SK-N-SH (cell line): ENCODE results near the gene PRSS36. TPM values are rescaled to one million over a fixed set of nuclear protein-coding genes. Genes with fewer than 3 reads are reported as not detected.

ENCODE experiments used
- CTCF ChIA-PET: fragments of 300-600, 350-600 bp; formaldehyde crosslinking; extraction: SDS; loops from one replicate; lab custom pipeline; 2021; lab: Yijun Ruan, JAX
- POLR2A ChIA-PET: fragments of 350-600 bp; sonication (Branson Sonifier 250); formaldehyde crosslinking; extraction: SDS; loops from one replicate; lab custom pipeline; 2020; ENCODE audit warnings: antibody characterized with exemption, inconsistent platforms; lab: Yijun Ruan, JAX
- DNase-seq: peaks from one replicate; pipeline ENCODE4 v3.0.0; 2012
- H2AFZ ChIP-seq: fragments of 200-600 bp; sonication (generic); 2 replicates; pipeline ENCODE4 v1.8.1; 2016; ENCODE audit warnings: antibody characterized with exemption, mild to moderate bottlenecking, low read depth
- H3F3A ChIP-seq: fragments of 200-600 bp; sonication (generic); replicated peaks from 2 replicates; pipeline ENCODE3; 2016; ENCODE audit warnings: antibody characterized with exemption, mild to moderate bottlenecking; ENCODE audit not compliant: insufficient read depth
- H3K27ac ChIP-seq, 2 experiments: fragments of 200-500 bp in 1 of 2; fragments of 200-600 bp in 1 of 2; sonication (Bioruptor generic) in 1 of 2; sonication (generic), shearing (Covaris generic) in 1 of 2; 2 replicates each; pipeline versions ENCODE4 v1.5.1 to v1.6.1; 2014 to 2016; ENCODE audit warnings: low read depth in 2 of 2, inconsistent platforms in 1 of 2, low read length in 1 of 2, mild to moderate bottlenecking in 1 of 2, mixed read lengths in 1 of 2
- H3K27me3 ChIP-seq: fragments of 200-600 bp; sonication (generic), shearing (Covaris generic); 2 replicates; pipeline ENCODE4 v1.6.1; 2016; ENCODE audit warnings: mixed run types; ENCODE audit not compliant: insufficient read depth
- H3K36me3 ChIP-seq, 2 experiments: fragments of 200-500 bp in 1 of 2; fragments of 200-600 bp in 1 of 2; sonication (Bioruptor generic) in 1 of 2; sonication (generic) in 1 of 2; replicated peaks in 1 of 2; 2 replicates each; pipeline versions ENCODE3 to v1.5.1; 2014 to 2016; ENCODE audit warnings: low read length in 1 of 2, mild to moderate bottlenecking in 1 of 2; ENCODE audit not compliant: insufficient read depth in 2 of 2, control insufficient read depth in 1 of 2
- H3K4me1 ChIP-seq, 2 experiments: fragments of 200-500 bp in 1 of 2; fragments of 200-600 bp in 1 of 2; sonication (Bioruptor generic) in 1 of 2; sonication (generic), shearing (Covaris generic) in 1 of 2; 2 replicates each; pipeline versions ENCODE4 v1.5.1 to v1.6.1; 2014 to 2016; ENCODE audit warnings: low read depth in 1 of 2, low read length in 1 of 2, mixed run types in 1 of 2; ENCODE audit not compliant: insufficient read depth in 2 of 2, control insufficient read depth in 1 of 2
- H3K4me2 ChIP-seq: fragments of 200-600 bp; sonication (generic), shearing (Covaris generic); 2 replicates; pipeline ENCODE4 v1.6.1; 2017; ENCODE audit warnings: mixed run types
- H3K4me3 ChIP-seq, 2 experiments: fragments of 200-500 bp in 1 of 2; fragments of 200-600 bp in 1 of 2; sonication (Bioruptor generic) in 1 of 2; sonication (generic), shearing (Covaris generic) in 1 of 2; 2 replicates each; pipeline versions ENCODE4 v1.5.1 to v1.8.1; 2014 to 2016; ENCODE audit warnings: low read depth in 2 of 2, inconsistent platforms in 1 of 2, low read length in 1 of 2, mild to moderate bottlenecking in 1 of 2, mixed read lengths in 1 of 2, moderate library complexity in 1 of 2
- H3K79me2 ChIP-seq: fragments of 200-600 bp; sonication (generic); 2 replicates; pipeline ENCODE4 v1.8.1; 2017; ENCODE audit warnings: mild to moderate bottlenecking; ENCODE audit not compliant: insufficient read depth
- H3K9ac ChIP-seq: fragments of 200-600 bp; sonication (generic); 2 replicates; pipeline ENCODE4 v1.6.1; 2017; ENCODE audit warnings: mixed run types
- H3K9me2 ChIP-seq: fragments of 200-600 bp; sonication (generic); 2 replicates; pipeline ENCODE4 v1.6.1; 2017; ENCODE audit warnings: mixed run types
- H3K9me3 ChIP-seq: fragments of 200-600 bp; sonication (generic); 2 replicates; pipeline ENCODE4 v1.6.1; 2017; ENCODE audit warnings: mixed run types, mild to moderate bottlenecking, moderate library complexity
- H4K20me1 ChIP-seq: fragments of 200-600 bp; sonication (generic); 2 replicates; pipeline ENCODE4 v1.6.1; 2017; ENCODE audit warnings: mild to moderate bottlenecking, mixed run types; ENCODE audit not compliant: insufficient read depth
- CTCF ChIP-seq: fragments of 200-600 bp; sonication (generic); IDR thresholded peaks from 2 replicates; pipeline ENCODE4 v1.6.1; 2017; ENCODE audit warnings: antibody characterized with exemption, mild to moderate bottlenecking, moderate library complexity
- PBX3 ChIP-seq: IDR thresholded peaks from 2 replicates; pipeline ENCODE4; 2012
- RCOR1 ChIP-seq: fragments of 150-350 bp; IDR thresholded peaks from 2 replicates; pipeline ENCODE4 v1.6.1; 2017; ENCODE audit warnings: antibody characterized with exemption, low read length
- TCF12 ChIP-seq: IDR thresholded peaks from 2 replicates; pipeline ENCODE4 v1.4.0; 2012
- TEAD4 ChIP-seq: IDR thresholded peaks from 2 replicates; pipeline ENCODE4 v1.4.0; 2012; ENCODE audit warnings: mild to moderate bottlenecking, borderline replicate concordance; ENCODE audit not compliant: insufficient read depth
- USF1 ChIP-seq: IDR thresholded peaks from 2 replicates; pipeline ENCODE4 v1.4.0; 2012; ENCODE audit warnings: low read depth, borderline replicate concordance
- USF2 ChIP-seq: fragments of 150-350 bp; IDR thresholded peaks from 2 replicates; pipeline ENCODE4 v1.6.1; 2017; ENCODE audit warnings: antibody characterized with exemption, low read length, low read depth, borderline replicate concordance
- WGBS: methylation state at CpG from one replicate; pipeline ENCODE4 v1.1.6; 2017; ENCODE audit warnings: low lambda C conversion rate; 5-methylcytosine and 5-hydroxymethylcytosine counted together
- polyA plus RNA-seq, 3 experiments: library from polyadenylated mRNA; depleted of rRNA; stranded (reverse); fragments of >200 nt; gene quantifications; 2 replicates each; pipeline ENCODE4 v1.2.3, GENCODE V29; 2012
- TF ChIP-seq, protein P1 (sequence below): IDR thresholded peaks from 2 replicates; pipeline ENCODE4 v1.4.0; 2012; ENCODE audit warnings: low read depth, borderline replicate concordance

PRSS36 gene
- polyA plus RNA-seq, 1 of the 3 experiments (the other 2 are of a cell fraction): 0.49 TPM

DNA sequence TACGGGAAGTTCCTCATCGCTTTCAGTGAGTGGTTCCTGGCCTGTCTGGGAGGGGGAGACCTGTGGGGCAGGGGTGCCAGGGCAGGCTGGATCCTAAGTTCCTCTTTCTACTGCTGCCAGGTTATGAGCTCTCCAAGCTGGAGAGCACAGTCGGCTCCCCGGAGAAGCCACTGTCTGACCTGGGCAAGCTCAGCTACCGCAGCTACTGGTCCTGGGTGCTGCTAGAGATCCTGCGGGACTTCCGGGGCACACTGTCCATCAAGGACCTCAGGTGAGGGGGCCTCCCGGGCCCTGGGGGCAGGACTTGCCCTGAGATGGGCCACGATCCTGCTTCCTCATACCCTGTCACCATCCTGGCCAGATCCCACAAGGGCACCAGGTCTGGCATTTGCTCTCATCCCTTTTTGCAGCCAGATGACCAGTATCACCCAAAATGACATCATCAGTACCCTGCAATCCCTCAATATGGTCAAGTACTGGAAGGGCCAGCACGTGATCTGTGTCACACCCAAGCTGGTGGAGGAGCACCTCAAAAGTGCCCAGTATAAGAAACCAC, 19.5 kb downstream of the PRSS36 start:
- Histone ChIP-seq H3K79me2 (no peaks in the 10 kb centered on the region), H3K9me3 (no peaks in the 10 kb centered on the region), H3K9ac (no peak overlapping the region), H3K4me1 (peaks cover 0 to 20% of the 10 kb centered on the region in 2 experiments; a peak in 1 of 4 replicates)
- TF ChIP-seq RCOR1: no peak
- TF ChIP-seq PBX3: no peak
- TF ChIP-seq CTCF: no peak
- TF ChIP-seq TEAD4: no peak
- TF ChIP-seq TCF12: no peak
- TF ChIP-seq, all 33 proteins: peak for 0
- DNase-seq: no peak
- Histone ChIP-seq H3K9me2 (no peaks in the 10 kb centered on the region), H3K4me2 (no peak overlapping the region), H3K27me3 (no peaks in the 10 kb centered on the region), H2AFZ (no peak overlapping the region), H3K4me3 (no peak overlapping the region), H3K36me3 (peaks cover 0 to 13% of the 10 kb centered on the region in 2 experiments), H3F3A (no peaks in the 10 kb centered on the region), H3K27ac (no peak overlapping the region), H4K20me1 (no peaks in the 10 kb centered on the region)
- ChIA-PET POLR2A (interaction anchor here (0.9 to 1.9 kb wide), 3 partner anchors 9 to 13 kb away, joined by 3 to 4 read pairs (median 4); partner anchors contain the start of gene KAT8), CTCF (interaction anchor here (3.9 kb wide), 1 partner anchor 12 kb away, joined by 17 read pairs; no protein-coding TSS in a partner anchor)
- 100% methylated on average over 3 of the region's 10 CpGs for WGBS

DNA sequence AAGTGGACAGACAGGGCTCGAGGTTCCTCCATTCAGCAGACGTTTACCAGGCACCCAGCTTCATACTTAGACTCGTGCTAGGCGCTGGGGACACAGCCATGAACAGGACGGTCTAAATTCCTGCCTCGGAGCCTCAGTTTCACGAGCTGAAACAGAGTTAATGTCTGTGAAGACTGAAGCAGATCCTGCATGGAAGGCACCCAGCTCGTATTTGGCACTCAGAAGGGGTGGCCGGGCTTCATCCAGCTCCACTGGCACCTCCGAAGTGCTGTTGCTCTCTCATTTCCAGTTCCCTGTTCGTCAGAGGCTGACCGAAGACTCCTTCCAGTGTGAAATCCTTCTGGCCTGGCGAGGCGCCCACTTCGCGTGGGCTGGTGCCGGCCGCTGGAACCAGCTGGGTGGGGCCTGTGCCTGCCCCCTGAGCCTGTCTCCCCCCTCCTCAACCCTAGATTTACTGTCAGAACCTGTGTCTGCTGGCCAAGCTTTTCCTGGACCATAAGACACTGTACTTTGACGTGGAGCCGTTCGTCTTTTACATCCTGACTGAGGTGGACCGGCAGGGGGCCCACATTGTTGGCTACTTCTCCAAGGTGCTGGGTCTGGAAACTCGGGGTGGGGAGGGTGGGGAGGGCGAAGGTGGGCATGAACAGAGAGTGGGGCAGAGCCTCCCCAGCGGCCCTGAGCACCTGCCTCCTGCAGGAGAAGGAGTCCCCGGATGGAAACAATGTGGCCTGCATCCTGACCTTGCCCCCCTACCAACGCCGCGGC, 20.1 kb downstream of the PRSS36 start:
- Histone ChIP-seq H3K27me3 (no peaks in the 10 kb centered on the region), H3K9me3 (no peaks in the 10 kb centered on the region), H3K9me2 (no peaks in the 10 kb centered on the region)
- WGBS: 85% methylated on average over 20 of the region's 29 CpGs
- ChIA-PET POLR2A (interaction anchor here (1.1 kb wide), 1 partner anchor 12 kb away, joined by 5 read pairs; the partner anchor contains the start of gene KAT8), CTCF (interaction anchor here (3.9 kb wide), 1 partner anchor 13 kb away, joined by 17 read pairs; no protein-coding TSS in a partner anchor)
- no peak for TF ChIP-seq USF2
- TF ChIP-seq, protein P1, sequence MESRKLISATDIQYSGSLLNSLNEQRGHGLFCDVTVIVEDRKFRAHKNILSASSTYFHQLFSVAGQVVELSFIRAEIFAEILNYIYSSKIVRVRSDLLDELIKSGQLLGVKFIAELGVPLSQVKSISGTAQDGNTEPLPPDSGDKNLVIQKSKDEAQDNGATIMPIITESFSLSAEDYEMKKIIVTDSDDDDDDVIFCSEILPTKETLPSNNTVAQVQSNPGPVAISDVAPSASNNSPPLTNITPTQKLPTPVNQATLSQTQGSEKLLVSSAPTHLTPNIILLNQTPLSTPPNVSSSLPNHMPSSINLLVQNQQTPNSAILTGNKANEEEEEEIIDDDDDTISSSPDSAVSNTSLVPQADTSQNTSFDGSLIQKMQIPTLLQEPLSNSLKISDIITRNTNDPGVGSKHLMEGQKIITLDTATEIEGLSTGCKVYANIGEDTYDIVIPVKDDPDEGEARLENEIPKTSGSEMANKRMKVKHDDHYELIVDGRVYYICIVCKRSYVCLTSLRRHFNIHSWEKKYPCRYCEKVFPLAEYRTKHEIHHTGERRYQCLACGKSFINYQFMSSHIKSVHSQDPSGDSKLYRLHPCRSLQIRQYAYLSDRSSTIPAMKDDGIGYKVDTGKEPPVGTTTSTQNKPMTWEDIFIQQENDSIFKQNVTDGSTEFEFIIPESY: no peak
- TF ChIP-seq USF1: no peak
- TF ChIP-seq, all 33 proteins: peak for 0
- no peak overlapping the region for H3K4me3 ChIP-seq
- H3K9ac ChIP-seq: no peak overlapping the region
- no peak overlapping the region for H3K27ac ChIP-seq
- DNase-seq: no peak
- H3F3A ChIP-seq: no peaks in the 10 kb centered on the region
- H3K4me1 ChIP-seq: peaks cover 0 to 15% of the 10 kb centered on the region in 2 experiments; a peak in 1 of 4 replicates
- no peak overlapping the region for H2AFZ ChIP-seq
- no peaks in the 10 kb centered on the region for H4K20me1 ChIP-seq
- peaks cover 0 to 13% of the 10 kb centered on the region in 2 experiments for H3K36me3 ChIP-seq
- H3K79me2 ChIP-seq: no peaks in the 10 kb centered on the region
- H3K4me2 ChIP-seq: no peak overlapping the region
